G401.6 (cell line): Measurements from ENCODE around the gene RNF115.
"Not testable (repeated sequence)": the region's sequence is repeated elsewhere in the genome, so short reads cannot be mapped to it uniquely, and the experiment has no call there.

ENCODE experiments used
- FAIRE-seq: peaks from 2 replicates; lab custom pipeline; 2012; peaks lifted over from hg19 to GRCh38; lab: Jason Lieb, UNC

Gene RNF115

DNA sequence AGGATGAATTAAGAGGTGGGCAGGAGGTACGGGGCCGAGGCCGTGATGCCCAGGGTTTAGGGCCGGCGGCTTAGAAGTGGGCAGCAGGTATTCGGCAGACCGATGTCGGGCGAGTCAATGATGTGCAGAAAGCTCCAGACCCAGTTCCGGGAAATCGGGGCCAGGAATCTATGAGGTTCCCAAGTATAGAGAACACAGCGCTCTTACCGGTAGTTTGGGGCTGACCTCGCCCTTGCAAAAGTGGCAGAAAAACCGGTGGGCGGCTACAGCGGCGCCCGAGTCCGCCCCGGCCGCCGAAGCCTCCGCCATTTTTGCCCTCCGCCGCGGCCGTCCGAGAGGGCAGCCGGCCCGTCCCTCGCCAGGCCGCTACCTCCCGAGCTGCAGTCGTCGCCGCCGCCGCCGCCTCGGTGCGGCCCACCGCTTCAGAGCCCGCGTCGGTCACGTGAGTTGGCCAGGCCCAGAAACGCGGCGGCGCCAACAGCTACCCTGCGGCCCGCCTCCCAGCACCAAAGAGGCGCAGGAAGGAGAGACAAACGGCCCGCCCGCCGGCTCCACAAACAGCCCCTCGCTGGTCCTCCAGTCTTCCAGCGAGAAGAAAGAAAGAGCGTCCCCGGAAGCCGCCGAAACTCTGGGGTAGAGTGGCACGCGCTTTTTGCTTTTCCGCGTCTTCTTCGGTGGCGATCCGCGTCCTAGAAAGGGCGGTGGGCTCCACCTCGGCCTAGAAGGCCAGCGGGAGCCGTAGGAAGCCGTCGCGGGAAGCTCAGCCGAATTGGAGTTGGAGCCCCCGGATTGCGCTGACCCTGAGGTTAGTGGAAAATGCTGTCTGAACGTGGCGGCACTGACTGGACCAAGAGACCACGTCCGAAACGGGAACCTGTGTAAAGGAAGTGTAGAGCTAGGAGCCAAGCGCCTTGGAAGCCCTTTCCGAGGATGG is at the start of gene RNF115, which contains the start of gene POLR3C:
RNF115 (minus strand) TSS at position 531 of the 934 bp plus-strand sequence; CDS start at position 309, 222 bp downstream.
POLR3C (plus strand) TSS at position 636 of the 934 bp plus-strand sequence. CDS start 1,577 bp downstream, outside the sequence.
- peak; percentile 36 for FAIRE-seq

DNA sequence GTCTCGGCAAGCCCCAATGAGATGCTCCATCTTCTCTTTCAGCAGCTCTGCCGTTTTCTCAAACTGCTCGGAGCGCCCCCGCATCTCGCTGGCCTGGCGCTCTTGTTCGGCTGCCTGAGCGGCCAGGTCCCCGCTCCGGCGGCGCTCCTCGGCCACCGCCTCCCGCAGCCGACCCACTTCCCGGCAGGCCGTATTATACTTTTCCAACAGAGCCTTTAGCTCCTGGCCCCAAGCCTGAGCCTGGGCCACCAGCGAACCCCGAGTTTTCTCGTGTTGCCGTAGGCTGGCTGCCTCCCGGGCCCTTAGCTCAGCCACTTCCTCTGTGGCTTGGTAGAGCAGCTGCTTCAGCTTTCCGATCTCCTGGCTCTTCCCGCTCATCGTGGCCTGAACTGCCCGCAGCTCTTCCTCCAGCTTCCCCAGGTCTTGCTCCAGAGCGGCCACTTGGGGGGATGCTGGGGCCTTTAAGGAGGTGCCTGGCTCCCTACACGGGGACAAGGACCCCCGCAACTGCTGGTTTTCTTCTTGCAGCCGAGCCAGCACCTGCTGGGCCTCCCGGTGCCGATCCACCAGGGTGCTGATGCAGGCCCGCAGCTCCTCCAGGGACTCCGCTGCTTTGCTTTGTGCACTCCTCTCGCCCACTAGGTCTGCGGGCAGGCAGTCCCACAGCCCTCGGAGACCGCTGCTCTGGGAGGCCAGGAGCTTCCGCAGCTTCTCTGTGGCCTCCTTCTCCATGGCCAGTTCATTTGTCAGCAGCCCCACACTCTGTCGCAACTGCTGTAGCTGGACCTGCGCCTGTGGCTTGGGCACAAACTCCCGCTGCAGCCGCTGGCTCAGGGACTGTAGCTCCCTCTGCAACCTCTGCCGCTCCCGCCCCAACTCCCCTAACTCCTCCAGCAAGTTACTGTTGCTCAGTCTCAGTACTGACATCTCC is 48.4 kb upstream of the RNF115 start:
- no peak for FAIRE-seq

DNA sequence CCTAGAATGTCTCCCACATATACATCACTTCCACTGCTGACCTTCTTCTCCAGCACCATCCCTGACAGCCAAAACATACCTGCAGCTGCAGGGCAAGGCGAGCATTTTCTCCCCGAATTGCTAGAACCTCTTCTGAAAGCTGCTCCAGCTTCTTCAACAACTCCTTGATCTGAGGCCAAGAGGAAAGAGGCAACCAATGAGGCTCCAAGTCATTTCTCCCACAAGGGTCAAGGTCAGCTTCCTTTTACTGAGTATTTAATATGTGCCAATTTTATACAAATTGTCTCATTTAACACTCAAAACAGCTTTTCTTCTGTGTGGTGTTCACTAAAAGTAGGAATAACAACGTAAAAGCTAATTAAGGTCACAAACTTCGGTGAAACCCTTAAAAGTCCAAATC is 44.3 kb upstream of the RNF115 start:
- no peak for FAIRE-seq

DNA sequence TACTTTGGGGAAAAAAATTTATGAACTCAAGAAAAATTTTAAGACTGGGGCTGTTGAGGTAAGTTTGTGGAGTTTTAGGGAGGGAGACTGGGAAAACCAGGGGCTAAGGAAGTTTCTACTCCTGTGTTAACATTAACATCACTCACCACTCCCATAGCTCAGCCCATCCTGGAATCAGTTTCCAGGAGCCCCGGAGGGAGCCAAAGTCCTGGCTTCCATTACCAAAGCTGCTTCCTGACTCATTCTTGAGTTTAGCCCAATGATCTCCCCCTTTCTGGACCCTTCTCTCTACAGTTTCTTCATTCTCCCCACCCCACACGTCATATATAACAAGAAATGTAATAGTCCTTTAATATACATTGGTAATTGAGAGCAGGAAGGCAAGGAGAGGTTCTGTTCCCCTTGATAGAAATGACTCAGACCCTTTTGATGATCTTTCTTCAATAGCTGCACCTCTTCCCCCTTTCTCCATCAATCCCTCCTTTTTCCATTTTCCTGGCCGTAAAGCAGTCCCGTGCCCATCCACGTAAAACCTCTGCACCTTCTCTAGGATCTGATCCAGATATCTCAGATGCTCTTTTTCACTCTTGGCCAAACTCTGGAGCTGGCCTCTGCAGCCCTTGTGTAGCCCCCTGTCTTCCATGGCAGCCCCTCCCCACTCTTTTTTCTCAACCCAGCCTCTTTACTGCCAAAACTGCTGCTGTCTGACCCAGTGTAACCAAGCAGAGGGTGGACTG is 39.6 kb upstream of the RNF115 start:
- no peak for FAIRE-seq

DNA sequence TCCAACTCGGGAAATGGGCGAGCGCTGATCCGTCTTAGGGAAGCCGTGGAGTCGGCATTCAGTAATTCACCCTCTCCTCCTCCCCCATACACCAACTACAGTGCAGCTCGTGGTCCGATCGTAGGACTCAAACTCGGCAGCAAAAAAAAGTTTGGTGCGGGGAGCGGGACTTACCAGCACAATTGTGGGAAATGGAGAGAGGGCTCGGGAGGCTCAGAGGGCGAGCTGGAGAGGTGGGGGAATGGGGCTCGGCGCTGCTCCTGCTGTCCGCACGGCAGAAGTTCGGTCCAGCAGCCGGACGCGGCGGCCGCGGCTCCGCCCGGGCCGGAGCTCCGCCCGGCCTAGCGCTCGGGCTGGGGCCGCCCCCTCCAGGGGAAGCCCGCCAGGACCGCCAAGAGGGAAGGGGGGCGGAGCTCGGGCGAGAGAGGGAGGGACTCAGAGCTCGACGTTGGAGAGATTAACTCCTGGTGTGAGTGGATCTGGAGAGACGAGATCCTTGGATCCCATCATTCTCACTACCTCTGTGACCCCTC is 35.7 kb upstream of the RNF115 start:
- FAIRE-seq = no peak

DNA sequence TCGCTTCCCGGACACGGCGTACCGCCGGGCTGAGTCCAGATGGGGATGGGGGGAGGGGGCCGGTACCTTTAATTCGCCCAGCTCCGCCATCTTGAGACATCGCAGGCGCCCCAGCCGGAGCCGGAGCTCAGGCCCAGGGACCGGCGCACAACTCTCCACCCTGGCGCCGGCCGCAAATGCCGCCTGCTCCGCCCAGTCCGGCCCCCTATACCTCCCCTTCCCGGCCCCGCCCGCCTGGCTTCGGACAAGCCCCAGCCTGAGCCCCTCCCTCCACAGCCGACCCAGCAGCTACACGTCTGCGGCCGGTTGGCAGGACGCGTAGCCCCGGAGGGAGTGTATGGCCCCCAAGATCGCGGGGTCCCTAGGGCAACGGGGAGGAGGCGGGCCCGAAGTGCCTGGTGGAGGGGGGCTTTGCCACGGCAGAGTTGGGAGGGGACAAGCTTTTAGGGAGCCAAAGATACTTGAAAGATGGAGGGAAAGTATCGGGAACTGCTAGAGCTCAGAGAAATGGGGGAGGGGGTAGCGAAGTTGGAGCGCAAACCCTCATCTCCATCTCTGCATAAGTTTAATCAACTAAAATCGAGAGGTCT is 35.1 kb upstream of the RNF115 start, which contains the start of gene PIAS3:
PIAS3 (minus strand) TSS at position 181 of the 590 bp plus-strand sequence; CDS start at position 90, 91 bp downstream.
- peak; percentile 85 for FAIRE-seq

DNA sequence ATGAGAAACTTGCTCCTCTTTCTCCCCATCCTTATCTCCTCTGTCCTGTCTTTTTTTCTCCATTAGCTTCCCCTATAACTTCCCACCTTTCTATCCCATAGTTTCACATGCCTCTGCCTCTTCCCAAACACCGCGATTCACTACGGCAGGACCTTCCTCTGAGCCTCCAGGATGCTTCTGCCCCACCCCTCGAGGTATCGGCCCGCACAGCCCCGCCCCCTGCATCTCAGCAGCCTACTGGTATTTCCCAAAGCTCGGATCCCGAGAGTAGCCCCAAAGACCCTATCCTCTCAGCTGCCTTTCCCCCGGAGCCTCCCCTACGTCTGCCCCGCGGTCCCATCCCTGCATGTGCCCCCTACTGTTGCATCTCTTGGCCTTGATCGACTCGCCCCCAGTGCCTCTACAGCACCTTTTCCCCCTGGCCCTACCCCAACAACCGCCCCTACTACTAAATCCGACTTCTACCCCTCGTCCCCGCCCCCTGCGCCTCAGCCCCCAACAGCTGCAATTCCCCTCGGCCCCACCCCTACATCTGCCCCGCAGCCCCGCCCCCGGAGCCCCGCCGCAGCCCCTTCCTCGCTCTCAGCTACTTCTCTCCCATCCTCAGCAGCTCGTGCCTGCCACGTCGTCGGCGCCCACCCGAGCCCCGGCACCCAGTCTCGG is 34.5 kb upstream of the RNF115 start:
- no peak for FAIRE-seq

DNA sequence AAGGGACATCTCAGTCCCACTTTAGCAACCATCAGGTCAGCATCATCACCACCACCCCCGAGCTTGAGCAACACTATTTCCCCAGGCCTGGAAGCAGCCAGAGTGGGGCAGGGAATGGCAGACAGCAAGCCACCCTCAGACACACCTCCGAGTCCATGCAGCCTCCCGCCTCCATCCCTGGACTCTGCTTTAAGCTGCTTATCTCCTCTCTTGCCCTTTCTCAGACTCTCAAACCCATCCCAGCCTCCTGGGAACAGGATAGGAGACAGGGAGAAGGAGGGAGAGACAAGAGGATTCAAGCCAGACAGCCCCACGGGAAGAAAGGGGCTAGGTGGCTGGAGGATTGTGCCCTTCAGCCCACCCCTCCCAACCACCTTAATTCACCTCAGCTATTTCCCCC is 33.3 kb upstream of the RNF115 start:
- FAIRE-seq = no peak

DNA sequence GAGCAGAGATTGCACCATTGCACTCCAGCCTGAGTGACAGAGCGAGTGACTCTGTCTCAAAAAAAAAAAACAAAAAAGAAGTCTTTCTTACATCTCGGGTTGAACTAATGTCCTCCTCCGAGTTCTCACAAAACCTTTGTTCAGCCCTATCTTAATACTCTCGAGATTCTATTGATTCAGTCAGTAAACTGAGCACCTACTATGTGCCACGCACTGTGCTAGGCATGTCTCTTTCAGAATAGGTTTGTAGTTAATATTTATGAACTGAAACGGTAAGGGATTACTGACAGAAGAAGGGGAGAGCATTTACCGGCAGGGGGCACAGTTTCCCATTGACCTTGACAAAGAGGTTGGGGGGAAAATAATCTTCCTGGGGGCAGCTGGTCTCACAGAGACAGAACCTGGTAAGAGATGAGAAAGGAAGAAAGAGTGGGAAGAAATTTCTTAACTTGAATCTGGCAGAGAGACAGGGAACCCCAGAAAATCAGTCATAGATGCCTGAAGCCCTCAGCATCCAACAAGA is 31.6 kb upstream of the RNF115 start:
- no peak for FAIRE-seq

DNA sequence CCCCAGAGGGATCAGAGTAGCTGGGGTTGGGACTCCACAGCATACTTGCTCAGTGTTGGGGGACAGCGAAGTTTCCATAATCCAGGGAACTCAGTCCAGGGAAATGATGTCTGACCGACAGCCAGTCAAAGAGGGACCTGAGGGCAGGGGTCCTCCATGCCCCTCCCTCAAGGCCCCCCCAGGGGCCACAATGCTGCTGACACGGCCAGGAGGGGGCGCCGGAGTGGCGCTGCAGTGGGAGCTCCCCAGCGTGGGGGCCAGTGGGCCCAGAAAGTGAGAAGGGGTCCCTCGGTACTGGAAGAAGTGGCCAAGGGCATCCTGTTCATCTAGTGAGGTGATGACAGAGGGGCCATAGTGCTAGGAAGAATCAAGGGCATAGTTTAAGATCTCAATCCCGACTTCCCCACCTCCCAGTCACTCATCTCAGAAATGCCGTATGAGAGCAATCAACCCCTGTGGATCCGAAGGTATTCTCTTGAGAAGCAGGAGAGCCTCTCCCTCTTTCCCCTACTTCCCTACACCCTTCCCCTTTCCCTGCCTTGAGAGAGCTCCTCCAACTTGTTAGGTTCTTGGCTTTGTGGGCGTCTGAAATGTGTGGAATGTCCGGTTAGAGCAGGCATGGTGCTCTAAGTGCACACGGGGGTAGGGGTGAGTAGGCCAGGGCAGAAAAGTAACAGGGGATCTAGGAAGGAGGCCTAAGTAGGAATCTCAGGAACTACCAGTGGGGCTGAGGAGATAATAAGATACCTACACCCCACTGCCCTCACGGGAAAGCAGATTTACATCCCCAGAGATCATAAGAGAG is 25.7 kb upstream of the RNF115 start:
- FAIRE-seq = no peak

DNA sequence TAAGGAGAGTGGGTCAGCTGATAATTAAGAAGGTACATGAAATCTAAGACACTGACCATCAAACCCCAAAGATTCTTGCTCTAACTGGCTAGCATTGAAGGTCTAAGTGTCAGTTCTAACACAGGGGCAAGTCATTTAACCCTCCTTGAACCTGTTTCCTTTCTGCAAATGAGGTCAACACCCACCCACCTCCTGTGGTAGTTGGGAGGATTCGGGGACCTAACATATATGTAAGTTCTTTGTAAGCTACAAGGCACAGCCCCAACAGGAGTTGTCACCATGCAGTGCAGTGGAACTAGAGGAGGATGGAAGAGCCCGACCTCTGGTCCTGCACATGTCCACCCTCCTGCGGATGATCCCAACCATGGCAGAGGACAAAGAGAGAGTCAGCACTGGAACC is 23.9 kb upstream of the RNF115 start:
- no peak for FAIRE-seq

DNA sequence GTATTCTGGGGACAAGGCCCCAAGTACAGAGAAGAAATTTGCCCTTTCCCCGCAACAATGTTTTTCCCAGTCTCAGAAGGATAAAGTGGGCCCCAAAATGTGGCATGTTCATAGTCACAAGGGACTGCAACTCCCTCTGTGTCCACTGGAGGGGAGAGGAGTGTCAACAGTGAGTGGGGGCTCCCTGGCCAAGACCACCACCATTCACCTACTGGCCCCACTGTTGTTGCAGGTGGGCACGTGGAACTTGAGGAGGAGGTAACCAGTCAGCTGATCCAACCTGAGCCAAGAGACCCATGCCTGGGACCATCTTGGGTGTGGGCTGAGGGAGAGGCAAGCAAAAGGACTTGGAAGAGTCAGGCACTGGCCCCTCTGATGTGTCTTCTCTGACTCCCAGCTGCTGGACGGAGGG is 22.3 kb upstream of the RNF115 start:
- no peak for FAIRE-seq

DNA sequence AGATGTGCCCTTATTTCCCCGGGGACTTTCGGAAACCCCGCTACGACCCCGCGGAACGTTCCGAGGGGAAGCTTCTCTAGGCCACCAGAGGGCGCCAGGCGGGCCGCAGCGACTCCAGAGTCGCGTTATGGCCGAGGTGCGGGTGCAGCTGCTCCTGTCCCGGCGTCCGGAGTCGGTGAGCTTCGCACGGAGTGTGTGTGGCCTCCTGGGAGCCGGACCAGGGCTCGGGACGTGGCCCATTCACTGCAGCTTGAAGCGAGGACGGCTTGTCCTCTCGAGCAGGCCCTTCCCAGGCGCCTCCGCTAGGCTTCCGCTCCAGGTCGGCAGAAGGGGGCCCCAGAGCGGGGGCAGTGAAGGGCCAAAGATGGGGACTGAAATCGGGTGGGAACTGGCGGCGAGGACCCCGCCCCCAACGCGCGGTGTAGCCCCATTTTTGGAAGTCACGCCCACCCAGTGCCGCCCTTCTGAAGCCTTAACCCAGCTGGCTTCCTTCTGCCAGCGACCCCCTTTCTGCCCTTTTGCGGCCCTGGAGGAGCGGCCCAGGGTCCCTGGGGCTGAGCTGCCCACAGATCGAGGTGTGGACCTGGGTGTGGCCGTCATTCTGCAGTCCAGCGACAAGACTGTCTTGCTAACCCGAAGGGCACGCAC is 21.7 kb upstream of the RNF115 start, which contains the start of gene NUDT17:
NUDT17 (plus strand) TSS at position 117 of the 648 bp plus-strand sequence; CDS start at position 128, 11 bp downstream.
- no peak for FAIRE-seq

DNA sequence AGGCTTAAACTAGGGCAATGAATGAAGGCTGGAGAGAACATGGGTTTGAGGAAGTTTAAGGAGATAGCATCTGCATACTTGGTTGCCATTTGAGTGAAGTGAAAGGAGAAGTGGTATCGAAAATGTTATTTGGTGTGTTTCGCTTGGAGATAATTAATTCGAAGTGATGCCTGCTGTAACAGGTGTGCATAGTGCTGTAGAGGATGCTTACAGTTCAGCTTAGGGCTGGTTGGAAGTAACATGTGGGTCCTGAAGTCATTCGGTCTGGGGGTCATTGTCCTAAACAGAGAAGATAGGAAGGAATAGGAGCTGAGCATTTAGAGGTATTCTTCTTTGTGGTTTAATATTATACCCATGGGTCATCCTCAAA is 21.2 kb upstream of the RNF115 start:
- no peak for FAIRE-seq

DNA sequence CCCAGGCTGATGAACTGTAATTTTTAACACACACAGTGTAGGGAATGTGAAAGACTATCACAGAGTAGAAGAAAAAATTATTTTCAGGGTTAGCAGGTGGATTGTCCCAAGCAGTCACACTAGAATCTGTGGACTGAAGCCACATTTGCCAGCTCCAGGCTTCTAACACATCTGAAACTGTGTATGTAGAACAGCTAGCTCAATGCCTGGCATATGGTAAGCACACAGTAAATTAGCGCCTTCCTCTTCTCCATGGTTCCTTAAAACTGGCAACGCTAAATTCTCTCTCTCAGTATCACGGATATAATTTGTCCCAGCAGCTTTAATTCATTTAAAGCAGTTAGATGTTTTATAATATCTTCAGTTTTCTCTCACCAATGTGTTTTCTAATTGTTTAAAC is 19.1 kb upstream of the RNF115 start:
- no peak for FAIRE-seq

DNA sequence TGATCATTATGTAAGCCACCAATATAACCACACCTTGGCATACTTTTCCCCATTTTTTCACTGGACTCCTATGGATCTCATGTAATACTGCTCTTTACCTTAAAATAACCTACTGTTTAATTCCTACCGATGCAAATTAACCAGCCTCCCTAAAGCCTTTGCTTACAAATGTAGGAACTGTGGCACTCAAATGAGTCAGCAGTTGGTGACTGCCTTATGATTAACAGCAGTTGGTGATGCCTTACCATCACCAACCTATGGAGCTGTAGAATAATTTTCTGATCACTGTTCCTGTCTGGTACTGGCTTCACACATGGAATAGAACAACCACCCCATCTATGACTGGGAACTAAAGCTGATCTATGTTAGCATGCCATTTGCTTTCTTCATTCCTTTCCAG is 13.8 kb upstream of the RNF115 start:
- FAIRE-seq = no peak

DNA sequence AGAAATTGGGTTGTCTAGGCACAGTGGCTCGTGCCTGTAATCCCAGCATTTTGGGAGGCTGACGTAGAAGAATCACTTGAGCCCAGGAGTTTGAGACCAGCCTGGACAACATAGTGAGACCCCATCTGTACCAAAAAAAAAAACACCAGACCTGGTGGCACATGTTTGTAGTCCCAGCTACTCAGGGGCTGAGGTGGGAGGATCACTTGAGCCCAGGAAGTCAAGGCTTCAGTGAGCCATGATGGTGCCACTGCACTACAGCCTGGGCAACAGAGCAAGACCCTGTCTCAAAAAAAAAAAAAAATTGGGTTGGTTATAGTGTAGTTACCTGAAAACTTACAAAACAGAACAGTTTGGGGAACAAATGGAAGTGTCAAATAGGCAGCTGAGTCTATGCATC is 6.9 kb upstream of the RNF115 start:
- not testable (repeated sequence) for FAIRE-seq

DNA sequence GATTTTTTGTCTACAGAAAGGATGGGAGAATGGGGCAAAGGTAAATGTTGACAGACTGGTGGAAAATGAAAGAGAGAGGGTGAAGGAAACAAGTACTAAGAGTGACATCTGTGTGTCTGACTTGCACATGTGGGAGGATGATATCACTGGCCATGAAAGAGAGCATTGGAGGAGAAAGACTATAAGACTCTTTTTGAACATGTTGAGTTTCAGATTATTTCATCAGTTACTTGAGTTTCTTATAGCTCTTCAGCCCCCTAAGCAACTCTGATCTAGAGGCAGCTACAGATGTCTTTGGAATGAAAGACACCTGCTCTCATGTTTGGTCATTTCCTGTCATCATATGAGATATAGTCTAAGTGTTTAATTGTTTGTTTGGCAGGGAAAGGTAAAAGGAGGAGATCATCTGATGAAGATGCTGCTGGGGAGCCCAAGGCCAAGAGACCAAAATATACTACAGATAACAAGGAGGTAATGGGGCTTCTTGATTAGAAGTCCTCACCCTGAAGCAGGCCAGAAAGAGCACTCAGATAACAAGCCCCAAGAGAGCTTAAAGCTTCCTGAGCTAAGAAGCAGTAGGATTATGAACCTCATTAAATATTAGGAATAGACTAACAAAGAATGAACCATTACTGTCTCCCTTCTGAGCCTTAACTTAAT is 4.6 kb upstream of the RNF115 start:
- no peak for FAIRE-seq
